ENCODE results near the gene MAGI1.
A peak's percentile ranks its signal among the peaks of the same experiment; 100 is the strongest.

The MAGI1 gene

DNA sequence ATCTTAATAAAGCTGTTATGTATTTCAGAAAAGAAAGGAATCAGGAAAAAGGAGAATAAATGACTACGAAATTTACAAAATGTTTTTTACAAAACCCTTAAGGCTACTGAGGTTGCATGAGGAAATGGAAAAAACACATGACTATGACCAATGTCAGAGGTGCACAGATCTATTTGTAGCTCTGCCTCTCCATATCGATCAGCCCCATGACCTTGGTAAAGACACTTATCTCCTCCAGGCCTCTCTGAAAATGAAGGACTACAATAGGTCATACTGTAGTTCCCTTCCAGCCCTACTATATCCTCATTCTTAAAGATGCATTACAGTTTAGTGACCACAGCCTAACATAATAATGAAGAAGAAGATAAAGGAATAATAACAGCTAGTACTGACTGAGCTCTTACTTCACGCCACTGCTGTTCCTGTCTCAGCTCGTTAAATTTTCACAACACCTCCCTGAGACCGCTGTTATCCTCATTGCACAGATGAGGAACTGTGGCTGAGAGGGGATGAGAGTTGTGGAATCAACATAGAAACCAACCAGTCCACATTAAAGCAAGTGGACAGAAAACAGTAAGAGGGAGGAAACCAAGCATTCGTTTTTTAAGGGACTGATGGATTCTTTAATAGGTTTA, 163.2 kb downstream of the MAGI1 start:
- no peak for DNase-seq (ENCODE audit: low read depth)
- no peak for TF ChIP-seq CTCF (conservative IDR thresholded peaks at IDR 0.05; ENCODE audit: low read depth, low read length)

GRCh38 chr3:65873869-65874268, 164.8 kb downstream of the MAGI1 start:
- DNase-seq (ENCODE audit: low read depth) = no peak
- H3K4me3 ChIP-seq (ENCODE audit: low read depth, low read length) = no peak overlapping the region
- TF ChIP-seq CTCF (conservative IDR thresholded peaks at IDR 0.05; ENCODE audit: low read depth, low read length) = no peak

More for the DNA sequence above, 163.2 kb downstream of the MAGI1 start:
- no peak overlapping the region for H3K4me3 ChIP-seq (ENCODE audit: low read depth, low read length)

- no peak for TF ChIP-seq CTCF (conservative IDR thresholded peaks at IDR 0.05; ENCODE audit: low read depth, low read length)
- no peak overlapping the region for H3K4me3 ChIP-seq (ENCODE audit: low read depth, low read length)
Observed at GRCh38 chr3:65873028-65873427, 165.7 kb downstream of the MAGI1 start.

GRCh38 chr3:65871305-65872141, 167.2 kb downstream of the MAGI1 start:
- H3K4me3 ChIP-seq (ENCODE audit: low read depth, low read length) = no peak overlapping the region
- TF ChIP-seq CTCF (conservative IDR thresholded peaks at IDR 0.05; ENCODE audit: low read depth, low read length) = no peak
- peak; percentile 60 for DNase-seq (ENCODE audit: low read depth)

More at GRCh38 chr3:65873028-65873427, 165.7 kb downstream of the MAGI1 start:
- no peak for DNase-seq (ENCODE audit: low read depth)

DNA sequence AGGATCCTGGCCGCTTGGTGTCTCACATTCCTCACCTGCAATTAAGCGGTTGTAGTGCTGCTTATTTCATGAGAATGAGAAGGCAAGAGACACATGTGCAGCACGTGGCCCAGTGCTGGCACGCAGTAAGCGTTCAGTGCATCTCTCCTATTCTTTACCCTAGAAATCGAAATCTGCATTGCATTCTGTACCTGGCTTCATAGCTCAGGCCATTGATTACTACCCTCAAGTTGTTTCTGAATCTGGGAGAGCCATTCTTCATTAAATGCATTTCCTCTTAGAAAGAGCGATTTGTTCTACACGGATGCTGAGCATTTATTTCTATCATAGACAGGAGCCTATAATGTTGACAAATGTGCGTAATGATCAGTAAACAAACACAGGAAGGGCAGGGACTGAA, 168.9 kb downstream of the MAGI1 start:
- DNase-seq (ENCODE audit: low read depth) = no peak
- no peak overlapping the region for H3K4me3 ChIP-seq (ENCODE audit: low read depth, low read length)
- no peak for TF ChIP-seq CTCF (conservative IDR thresholded peaks at IDR 0.05; ENCODE audit: low read depth, low read length)

- DNase-seq (ENCODE audit: low read depth) = no peak
- no peak for TF ChIP-seq CTCF (conservative IDR thresholded peaks at IDR 0.05; ENCODE audit: low read depth, low read length)
- no peak overlapping the region for H3K4me3 ChIP-seq (ENCODE audit: low read depth, low read length)
Observed at GRCh38 chr3:65867463-65868210, 171.1 kb downstream of the MAGI1 start.

Measured in choroid plexus epithelial cell (primary cell).